Loucy (cell line): ENCODE data around the gene MMS19.

Experiments
- H2AFZ ChIP-seq: fragments of 200-600 bp; sonication (generic); 2 replicates; pipeline ENCODE4 v1.6.0; 2016; ENCODE audit warnings: antibody characterized with exemption, mild to moderate bottlenecking, low read length, moderate library complexity
- H3F3A ChIP-seq: fragments of 200-600 bp; 2 replicates; pipeline ENCODE4 v1.6.0; 2016; ENCODE audit warnings: antibody characterized with exemption, low read depth, mild to moderate bottlenecking
- H3K27me3 ChIP-seq: fragments of 200-600 bp; sonication (generic); 2 replicates; pipeline ENCODE4 v1.6.1; 2014; ENCODE audit warnings: low read length, mild to moderate bottlenecking; ENCODE audit not compliant: insufficient read depth, poor library complexity, severe bottlenecking
- H3K36me3 ChIP-seq: fragments of 200-600 bp; sonication (generic); 2 replicates; pipeline ENCODE4 v1.6.1; 2016; ENCODE audit warnings: low read length; ENCODE audit not compliant: insufficient read depth
- H3K4me1 ChIP-seq: fragments of 200-600 bp; sonication (generic); 2 replicates; pipeline ENCODE4 v1.5.1; 2014; ENCODE audit warnings: low read length, mild to moderate bottlenecking; ENCODE audit not compliant: insufficient read depth, poor library complexity, severe bottlenecking
- H3K4me2 ChIP-seq: fragments of 200-600 bp; sonication (generic); 2 replicates; pipeline ENCODE4 v1.6.0; 2014; ENCODE audit warnings: antibody characterized with exemption, low read length, low read depth, mild to moderate bottlenecking; ENCODE audit not compliant: poor library complexity, severe bottlenecking
- H3K4me3 ChIP-seq: fragments of 200-600 bp; sonication (generic); 2 replicates; pipeline ENCODE4 v1.5.1; 2014; ENCODE audit warnings: low read length, mild to moderate bottlenecking, mixed read lengths; ENCODE audit not compliant: poor library complexity, severe bottlenecking
- H3K79me2 ChIP-seq: fragments of 200-600 bp; sonication (generic); 2 replicates; pipeline ENCODE4 v1.6.1; 2014; ENCODE audit warnings: low read length; ENCODE audit not compliant: insufficient read depth
- H3K9ac ChIP-seq: fragments of 200-600 bp; sonication (generic); 2 replicates; pipeline ENCODE4 v1.6.0; 2014; ENCODE audit warnings: mild to moderate bottlenecking, low read depth, low read length, moderate library complexity; ENCODE audit not compliant: poor library complexity, severe bottlenecking
- H3K9me2 ChIP-seq: fragments of 200-600 bp; sonication (generic); replicated peaks from 2 replicates; pipeline ENCODE4 v1.6.1; 2016; ENCODE audit warnings: low read depth, low read length, mixed read lengths
- H3K9me3 ChIP-seq: fragments of 200-600 bp; sonication (generic); 2 replicates; pipeline ENCODE4 v1.6.1; 2014; ENCODE audit warnings: mild to moderate bottlenecking, antibody characterized with exemption, low read length, low read depth; ENCODE audit not compliant: insufficient read depth
- H4K20me1 ChIP-seq: fragments of 200-600 bp; sonication (generic); 2 replicates; pipeline ENCODE4 v1.6.0; 2014; ENCODE audit warnings: antibody characterized with exemption, low read length, mild to moderate bottlenecking; ENCODE audit not compliant: insufficient read depth, poor library complexity, severe bottlenecking
- CTCF ChIP-seq: fragments of 200-600 bp; sonication (generic); conservative IDR thresholded peaks from 2 replicates; pipeline ENCODE4 v1.5.1; 2014; ENCODE audit warnings: mild to moderate bottlenecking, antibody characterized with exemption, low read length
- EZH2phosphoT487 ChIP-seq: fragments of 200-600 bp; IDR thresholded peaks from 2 replicates; pipeline ENCODE4 v1.6.1; 2018; ENCODE audit warnings: antibody characterized with exemption, mild to moderate bottlenecking, moderate library complexity, borderline replicate concordance

MMS19 gene

GRCh38 chr10:97515271-97515978 is 17.2 kb upstream of the MMS19 start:
- H4K20me1 ChIP-seq = no peaks in the 10 kb centered on the region

GRCh38 chr10:97514344-97514743 is 16.1 kb upstream of the MMS19 start:
- Histone ChIP-seq H3K79me2 (no peaks in the 10 kb centered on the region), H3K4me3 (no peak overlapping the region), H4K20me1 (no peaks in the 10 kb centered on the region), H3K27me3 (no peaks in the 10 kb centered on the region), H3F3A (no peaks in the 10 kb centered on the region), H3K36me3 (no peaks in the 10 kb centered on the region), H3K9ac (no peak overlapping the region), H3K9me3 (no peaks in the 10 kb centered on the region), H2AFZ (no peak overlapping the region), H3K9me2 (no peaks in the 10 kb centered on the region), H3K4me1 (no peaks in the 10 kb centered on the region), H3K4me2 (no peak overlapping the region)
- TF ChIP-seq EZH2phosphoT487 (no peak), CTCF (no peak)

More at GRCh38 chr10:97515271-97515978, 17.2 kb upstream of the MMS19 start:
- no peak for TF ChIP-seq CTCF
- no peak for TF ChIP-seq EZH2phosphoT487
- H3K79me2 ChIP-seq = no peaks in the 10 kb centered on the region
- no peak overlapping the region for H3K4me2 ChIP-seq
- no peaks in the 10 kb centered on the region for H3K9me3 ChIP-seq
- no peaks in the 10 kb centered on the region for H3K36me3 ChIP-seq
- H3K4me3 ChIP-seq = no peak overlapping the region
- H3K9me2 ChIP-seq = no peaks in the 10 kb centered on the region
- no peak overlapping the region for H2AFZ ChIP-seq
- H3F3A ChIP-seq = no peaks in the 10 kb centered on the region
- H3K9ac ChIP-seq = no peak overlapping the region
- no peaks in the 10 kb centered on the region for H3K27me3 ChIP-seq
- no peaks in the 10 kb centered on the region for H3K4me1 ChIP-seq

GRCh38 chr10:97512993-97513392 is 14.8 kb upstream of the MMS19 start:
- Histone ChIP-seq H2AFZ (no peak overlapping the region), H3K4me3 (no peak overlapping the region), H3K9me3 (no peaks in the 10 kb centered on the region), H3K36me3 (no peaks in the 10 kb centered on the region), H3K9me2 (no peaks in the 10 kb centered on the region), H3K9ac (no peak overlapping the region), H3K27me3 (no peaks in the 10 kb centered on the region), H3K4me1 (no peaks in the 10 kb centered on the region), H3F3A (no peaks in the 10 kb centered on the region), H4K20me1 (no peaks in the 10 kb centered on the region), H3K4me2 (no peak overlapping the region), H3K79me2 (no peaks in the 10 kb centered on the region)
- TF ChIP-seq EZH2phosphoT487 = no peak
- TF ChIP-seq CTCF = no peak
